DMS153 treated with DMSO at 0.1 percent for 48 hours (cell line): ENCODE data around the gene ATP5PB.

Experiments
- DNase-seq: peaks from one replicate; lab custom pipeline; 2025; ENCODE audit not compliant: unreplicated experiment; lab: John Stamatoyannopoulos, UW

The ATP5PB gene

DNA sequence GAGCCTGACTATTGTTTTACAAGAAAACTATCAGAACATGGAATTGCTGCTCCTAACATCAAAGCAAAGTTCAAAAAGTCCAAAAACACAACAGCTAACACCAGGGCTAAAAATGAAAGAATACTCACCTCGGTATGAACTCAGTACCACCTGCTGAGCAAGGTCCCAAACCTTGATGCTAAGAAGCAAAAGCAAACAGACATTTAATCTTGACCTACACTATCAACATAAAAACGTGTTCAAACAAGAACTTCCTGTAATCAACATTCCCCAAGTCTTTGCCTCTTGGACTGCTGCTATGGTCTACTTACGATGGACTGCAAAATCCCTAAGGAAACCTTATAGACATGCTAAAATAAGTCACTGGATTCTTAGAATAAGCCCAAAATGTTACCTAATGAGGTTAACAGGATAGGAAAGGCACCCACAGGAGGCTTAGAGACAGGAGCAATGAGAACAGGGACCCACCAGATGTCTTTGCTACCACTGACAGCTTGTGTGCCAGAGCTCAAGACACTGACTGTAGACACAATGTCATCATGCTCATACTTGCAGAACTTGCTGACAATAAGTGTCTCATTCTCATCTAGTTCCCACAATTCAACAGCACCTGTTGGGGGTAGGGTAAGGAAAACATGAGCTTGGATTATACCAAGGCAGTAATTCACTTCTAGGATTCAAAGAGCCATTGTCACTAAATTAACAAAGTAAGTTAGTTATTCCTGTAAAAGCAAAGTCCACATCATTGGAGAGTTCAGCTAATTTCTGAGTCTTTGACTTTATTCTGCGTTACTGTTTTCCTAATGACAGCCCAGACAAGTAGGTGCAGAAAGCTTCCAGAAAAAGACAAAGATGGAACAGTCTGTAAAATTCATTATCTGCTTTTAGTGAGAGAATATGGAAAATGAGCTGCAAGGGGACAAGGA lies 2.0 kb upstream of the ATP5PB start:
- no peak for DNase-seq

DNA sequence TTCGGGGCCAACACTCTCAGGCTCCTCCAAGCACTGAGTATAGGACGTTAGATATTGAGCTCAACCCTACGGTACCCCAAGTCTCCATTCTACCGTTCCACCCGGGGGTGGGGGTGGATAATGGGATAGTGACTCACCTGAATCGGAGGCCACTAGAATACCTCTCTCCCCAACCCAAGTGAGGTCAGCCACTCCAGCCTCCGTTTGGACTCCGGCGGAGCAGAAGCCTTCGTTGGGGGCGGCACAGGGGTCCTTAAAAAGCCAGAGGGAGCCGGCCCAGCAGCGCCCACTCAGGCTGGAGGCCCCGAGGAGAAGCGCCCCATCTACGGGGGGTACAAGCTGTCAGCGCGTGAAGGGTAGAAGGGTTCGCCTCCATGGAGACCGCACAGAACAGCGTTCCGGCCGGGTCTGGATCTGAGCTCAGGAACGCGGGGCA lies 764 bp upstream of the ATP5PB start:
- DNase-seq: no peak

DNA sequence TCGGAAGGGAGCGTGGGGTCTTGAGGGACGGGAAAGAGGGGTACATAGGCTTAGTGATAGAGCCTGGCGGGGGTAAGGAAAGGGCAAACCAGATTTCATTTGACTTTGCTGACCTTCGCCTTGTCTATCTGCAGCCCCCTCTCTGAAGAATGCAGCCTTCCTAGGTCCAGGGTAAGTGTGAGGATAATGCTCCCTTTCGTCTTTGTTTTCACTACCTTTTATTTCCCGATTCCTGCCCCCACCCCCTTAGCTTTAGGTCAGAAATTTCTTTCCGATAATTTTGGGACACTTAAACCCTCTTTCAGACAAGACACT lies 396 bp downstream of the ATP5PB start:
- no peak for DNase-seq

DNA sequence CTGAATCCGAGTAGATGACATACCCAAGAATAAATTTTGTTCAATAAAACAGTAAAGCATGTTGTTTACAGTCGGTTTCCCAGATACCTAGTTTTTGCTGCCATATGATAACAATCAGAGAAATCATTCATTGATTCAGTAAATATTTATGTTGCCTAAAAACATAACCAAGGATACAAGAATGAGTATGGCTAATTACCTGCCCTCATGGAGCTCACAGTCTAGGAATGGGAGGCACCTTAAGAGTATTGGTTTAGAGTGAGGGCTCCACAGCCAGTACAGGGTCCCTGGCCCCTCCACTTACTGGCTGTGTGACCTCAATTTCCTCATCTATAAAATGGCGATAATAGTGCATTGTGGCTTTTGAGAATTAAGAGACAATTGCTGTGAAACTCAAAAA lies 921 bp downstream of the ATP5PB start:
- DNase-seq: no peak

DNA sequence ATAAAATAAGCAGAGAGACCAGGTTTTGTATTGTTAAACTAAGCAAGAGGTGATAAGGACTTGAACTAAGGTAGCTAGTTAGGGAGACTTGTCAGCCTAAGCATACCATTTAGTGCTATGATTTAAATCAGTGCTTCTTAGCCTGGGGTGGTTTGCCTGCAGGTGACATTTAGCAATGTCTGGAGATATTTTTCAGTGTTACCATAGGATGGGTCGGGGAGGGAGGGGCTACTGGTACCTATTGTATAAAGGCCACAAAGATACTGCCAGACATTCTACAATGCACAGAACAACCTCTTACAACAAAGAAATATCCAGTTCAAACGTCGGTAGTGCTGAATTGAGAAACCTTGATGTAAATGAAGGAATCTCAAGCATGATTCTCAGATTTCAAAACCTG lies 3.3 kb downstream of the ATP5PB start:
- no peak for DNase-seq

DNA sequence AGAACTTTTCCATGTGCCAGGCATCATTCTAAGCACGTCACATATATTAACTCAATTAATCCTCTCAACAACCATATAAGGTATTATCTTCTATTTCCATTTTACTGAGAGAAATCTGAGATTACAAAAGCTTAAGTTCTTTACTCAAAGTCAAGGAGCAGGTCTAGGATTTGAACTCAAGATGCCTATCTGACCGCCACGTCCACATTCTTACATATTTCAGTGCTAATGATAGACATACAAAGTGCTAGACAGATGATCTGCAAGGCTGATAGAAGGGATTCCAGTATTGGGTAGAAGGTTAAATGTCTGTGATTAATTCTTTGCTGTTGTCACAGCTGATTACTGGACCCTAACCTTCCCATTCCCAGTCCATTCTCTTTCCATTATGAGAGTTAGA lies 4.4 kb downstream of the ATP5PB start:
- DNase-seq: no peak

DNA sequence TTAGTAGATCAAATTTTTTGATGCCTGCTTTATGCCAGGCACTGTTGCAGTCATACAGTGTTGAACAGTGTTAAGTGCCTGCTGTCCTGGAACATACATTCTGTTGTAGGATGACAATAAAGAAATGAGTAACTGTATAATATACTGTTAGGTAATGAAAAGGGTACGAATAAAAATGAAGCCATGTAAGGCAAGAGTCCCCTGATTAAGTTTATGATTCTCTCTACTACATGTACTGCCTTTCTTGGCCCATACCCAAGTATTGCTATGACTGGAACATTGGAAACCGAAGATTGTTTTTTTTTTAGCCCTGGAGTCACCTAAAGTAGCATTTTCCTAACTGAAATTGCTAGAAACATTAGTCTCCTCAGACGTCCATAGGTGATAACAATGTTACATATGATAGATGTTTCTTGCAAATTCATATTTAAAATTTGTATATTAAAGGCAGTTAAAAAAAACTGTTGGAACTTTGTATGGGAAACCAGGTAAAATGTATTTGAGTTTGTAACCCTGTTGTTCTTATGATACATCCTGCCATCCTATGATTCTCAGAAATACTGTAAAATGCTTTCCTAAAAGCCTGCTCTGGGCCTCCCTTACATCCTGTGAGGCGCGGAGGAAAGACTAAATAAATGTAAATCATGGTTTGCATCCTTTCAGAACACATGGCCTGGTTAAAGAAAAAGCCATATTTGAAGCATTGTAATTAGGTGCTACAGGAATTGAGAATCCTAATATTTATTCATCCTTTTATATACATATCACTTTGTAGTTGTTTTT lies 5.8 kb downstream of the ATP5PB start:
- no peak for DNase-seq

DNA sequence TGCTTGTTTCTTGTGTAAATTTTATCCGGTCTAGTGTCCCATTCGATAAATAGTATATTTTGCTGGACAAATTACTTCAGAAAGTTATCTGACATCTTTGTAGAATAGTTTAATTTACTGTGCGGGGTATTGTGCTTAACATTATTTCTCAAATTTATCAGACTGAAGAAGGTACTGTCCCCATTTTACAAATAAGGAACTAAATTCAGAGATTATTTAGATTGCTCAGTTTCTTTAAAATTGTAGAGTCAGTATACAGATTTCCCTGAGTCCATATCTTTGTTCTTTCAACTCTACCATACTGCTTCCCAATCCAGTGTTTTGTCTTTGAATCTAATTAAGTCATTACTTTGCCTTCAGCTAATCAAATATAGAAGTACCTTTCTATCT lies 6.4 kb downstream of the ATP5PB start:
- DNase-seq: no peak

DNA sequence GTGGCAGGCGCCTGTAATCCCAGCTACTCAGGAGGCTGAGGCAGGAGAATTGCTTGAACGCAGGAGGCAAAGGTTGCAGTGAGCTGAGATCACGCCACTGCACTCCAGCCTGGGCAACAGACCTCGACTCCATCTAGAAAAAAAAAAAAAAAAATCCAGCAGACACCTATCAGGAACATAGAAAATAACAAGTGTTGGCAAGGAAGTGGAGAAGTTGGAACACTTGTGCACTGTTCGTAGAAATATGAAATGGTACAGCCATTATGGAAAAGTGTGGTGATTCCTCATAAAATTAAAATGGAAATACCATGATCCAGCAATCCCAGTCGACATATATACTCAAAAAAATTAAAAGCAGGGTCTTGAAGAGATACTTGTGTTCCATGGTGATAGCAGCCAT lies 12.5 kb downstream of the ATP5PB start:
- DNase-seq: no peak

DNA sequence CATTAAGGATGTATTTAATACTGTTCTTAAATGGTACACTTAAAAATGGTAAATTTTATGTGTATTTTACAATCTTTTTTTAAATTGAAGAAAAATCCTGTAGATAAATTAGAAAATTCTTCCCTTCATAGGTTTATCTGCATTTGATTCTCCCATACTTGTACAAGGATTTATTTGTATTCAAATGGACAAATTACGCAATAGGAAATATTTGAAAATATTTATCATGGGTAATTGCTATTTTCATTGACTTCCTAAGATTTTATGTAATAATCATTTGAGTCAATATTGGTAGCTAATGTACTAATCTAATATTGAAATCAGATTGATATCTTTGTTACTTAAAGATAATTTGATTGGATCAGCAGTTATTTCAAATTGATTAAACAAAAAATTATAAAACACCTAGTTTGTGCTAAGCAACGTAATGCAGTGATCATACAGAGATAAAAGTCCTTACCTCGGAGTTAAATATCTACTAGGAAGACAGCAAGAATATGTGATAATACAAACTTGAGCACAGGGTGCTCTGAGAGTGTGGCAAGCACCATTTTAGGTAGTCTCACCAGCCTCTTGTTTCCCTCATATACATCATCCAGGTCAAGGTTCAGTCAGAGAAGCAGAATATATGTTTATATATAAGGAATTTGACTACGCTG lies 13.2 kb downstream of the ATP5PB start:
- no peak for DNase-seq

DNA sequence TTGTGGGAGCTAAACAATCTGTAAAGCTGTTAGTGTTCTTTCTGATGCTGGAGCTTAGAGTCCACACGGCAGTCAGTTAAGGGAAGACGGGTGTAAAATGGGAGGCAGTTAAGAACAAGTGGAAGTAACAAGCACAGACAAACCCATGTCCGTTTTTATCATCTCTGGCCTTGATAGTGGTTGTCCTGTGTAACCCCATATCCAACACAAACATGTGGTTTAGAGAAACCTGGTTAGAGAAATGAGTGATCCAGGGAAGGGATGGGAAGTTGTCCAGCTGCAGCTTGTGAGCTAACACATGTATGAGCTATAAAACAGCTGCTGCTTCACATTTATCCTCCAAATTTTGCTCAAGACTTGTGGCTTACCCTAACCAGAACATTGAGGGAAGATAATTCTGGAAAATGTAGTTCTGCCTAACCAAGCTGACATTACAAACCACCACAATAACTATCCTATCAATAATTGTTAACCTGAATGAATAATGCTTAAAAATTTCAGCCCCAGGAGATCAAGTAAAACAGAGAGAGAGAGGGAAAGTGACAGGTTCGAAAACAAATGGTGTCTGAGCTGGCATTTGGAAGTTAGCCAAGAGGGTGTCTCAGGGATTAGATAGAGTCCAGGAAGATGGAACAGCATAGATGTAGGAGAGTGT lies 13.9 kb downstream of the ATP5PB start:
- DNase-seq: no peak

DNA sequence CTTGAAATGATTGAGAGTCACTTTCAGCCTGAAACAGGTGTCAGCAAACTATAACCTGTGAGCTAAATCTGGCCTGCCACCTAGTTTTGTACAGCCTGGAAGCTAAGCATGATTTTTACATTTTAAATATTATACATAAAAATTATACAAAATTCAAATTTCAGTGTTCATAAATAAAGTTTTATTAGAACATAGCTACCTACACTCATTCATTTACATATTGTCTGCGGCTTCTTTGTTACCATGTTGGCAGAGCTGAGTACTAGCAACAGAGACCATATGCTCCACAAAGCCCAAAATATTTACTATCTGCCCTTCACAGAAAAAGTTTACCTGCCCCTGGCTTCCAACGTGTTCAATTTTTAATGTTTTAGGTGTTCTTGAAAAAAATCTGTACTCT lies 16.5 kb downstream of the ATP5PB start:
- no peak for DNase-seq

DNA sequence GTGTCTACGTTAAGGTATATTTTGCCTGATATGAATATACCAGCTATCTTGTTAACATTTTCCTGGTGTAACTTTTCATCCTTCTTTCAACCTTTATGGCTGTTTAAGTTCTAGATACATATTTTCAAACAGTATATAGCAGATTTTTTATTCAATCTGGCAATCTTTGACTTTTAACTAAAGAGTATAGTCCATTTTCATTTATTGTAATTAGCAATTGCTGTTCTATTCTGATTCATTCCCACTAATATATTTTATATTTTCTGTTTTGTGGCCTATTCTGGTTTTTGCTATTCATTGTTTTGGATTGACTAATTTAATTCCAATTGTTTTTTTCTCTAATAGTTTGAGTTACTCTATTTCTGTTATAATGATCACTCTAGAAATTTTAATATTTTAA lies 17.2 kb downstream of the ATP5PB start:
- no peak for DNase-seq

DNA sequence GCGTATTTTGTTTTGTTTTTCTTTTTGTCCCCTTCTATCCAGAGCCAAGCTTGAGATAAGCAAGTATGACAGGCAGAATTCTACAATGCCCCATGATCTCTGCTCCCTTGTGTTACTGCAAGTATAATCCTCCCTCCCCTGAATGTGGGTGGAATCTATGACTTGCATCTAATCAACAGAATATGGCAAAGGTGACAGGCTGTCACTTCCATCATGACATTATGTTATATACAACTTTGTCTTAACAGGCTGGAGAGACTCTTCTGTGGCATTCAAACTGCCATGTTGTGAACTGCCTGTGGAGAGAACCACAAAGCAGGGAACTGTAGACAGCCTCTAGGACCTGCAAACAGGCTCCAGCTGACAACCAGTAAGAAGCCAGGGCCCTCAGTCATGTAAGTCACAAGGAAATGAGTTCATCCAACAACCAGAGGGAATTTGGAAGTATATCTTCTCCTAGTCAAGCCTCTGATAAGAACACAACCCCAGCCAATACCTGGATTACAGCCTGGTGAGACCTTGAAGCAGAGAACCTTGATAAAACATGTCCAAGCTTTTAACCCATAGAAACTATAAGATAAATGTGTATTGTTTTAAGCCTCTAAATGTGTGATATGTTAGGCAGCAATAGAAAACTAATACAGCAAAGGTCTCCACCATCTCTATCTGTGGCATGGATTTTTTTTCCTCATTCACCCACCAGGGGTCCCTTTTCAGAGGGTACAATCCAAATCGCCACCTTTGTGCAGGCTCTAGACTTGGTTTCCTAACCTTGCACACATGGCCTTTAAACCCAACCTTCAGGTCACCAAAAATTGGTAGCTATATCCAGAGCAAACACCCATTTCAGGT lies 18.8 kb downstream of the ATP5PB start:
- DNase-seq: no peak

DNA sequence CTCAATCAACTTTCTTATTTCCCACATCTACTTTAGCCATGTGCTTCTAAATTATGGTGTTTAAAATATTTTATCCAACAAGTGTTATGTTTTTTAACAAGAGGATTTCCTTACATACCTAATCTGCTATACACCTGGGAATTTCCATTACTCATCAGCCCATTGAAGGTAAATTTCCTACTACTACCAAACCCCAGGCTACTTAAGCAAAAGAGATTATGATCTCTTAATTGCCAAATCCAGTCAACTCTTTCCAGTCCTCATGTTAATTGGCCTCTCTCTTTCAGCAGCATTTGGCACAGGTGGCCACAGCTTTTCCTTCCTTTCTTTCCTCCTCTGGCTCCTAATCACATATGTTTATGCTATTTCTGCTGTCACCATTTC lies 19.4 kb downstream of the ATP5PB start:
- DNase-seq: no peak

DNA sequence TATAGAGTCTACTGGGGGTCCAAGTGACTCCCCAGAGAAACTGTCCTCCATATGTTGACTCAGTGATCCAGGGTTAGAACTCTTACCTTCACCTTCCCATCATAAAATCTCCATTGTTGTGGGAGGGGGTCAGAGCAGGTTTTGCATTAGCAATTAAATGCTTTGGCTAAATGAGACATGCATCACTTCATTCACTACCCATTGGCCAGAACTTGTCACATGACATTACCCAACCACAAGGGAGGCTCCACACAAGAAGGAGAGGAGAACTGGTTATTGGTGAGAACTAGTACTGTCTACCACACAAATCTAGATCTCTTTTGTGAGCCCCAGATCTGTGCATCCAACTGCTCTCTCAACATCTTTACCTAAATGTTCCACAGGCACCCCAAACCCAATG lies 20.3 kb downstream of the ATP5PB start:
- DNase-seq: no peak

DNA sequence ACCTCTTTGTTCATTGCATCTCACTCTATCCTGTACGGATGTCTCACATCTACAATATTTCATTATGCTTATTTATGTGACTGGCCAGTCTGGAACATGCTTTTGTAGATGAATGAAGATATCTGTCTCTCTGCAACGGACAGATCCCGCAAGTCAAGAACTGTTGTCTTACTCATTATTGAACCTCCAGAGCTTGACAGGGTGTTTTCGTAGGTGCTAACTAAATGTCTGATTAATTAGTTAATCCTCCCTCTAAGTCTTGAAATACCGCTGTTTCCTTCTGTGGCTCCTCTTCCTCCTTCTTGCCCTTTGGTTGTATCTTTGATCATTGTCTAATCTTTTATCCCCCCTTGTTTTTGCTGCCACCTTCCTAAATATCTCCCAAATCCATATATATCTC lies 21.3 kb downstream of the ATP5PB start:
- no peak for DNase-seq

DNA sequence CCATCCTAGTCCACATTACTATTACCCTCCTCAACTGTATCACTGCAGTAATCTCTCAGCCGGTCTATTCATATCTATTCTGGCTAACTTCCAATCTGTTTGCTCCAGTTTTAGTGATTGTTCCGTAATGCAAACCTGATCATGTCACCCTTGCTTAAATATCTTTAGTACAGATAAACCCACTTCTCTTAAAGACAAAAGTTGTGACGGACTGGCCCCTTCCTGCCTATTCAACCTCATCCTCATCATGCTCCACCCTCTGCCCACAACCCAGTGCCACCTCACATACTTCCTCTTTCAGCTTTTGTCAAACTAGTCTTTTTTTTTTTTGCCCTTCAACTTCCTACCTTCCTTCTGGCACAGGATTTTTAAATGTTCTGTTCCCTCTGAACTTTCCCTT lies 21.7 kb downstream of the ATP5PB start:
- no peak for DNase-seq

DNA sequence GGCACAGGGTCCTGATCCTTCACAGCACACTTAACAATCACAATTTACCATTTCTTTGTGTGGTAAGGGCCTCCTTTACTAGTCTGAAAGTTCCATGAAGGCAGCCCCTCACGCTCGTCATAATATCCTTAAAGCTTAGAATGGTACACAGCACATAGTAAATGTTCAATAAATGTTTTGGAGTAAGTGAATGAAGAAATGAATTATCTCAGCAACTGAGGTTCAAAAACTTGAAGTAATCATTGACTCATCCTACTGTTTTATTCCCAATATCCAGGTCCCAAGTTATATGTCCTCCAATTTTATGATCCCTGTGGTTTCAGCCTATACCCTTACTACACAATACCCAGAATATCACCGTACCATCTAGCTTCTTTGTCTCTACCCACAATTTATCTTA lies 22.3 kb downstream of the ATP5PB start:
- DNase-seq: no peak

DNA sequence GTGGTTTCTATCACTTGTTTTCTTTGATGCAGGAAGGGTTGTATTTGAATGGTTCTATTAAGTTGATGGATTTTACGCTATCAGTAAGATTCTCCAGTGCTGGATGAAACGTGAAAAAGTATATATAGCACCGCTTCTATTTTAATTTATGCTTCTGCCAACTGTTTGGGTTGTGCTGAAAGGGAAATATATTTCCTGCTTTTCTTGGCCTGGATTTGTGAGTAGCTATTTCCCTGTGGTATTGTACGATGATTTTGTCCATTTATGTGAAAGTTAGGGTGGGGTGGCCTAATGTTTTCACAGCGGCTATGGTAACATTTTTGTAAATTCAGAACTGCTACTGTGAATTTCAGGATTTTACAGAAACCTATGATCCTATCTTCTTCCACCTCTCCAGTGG lies 24.8 kb downstream of the ATP5PB start:
- DNase-seq: no peak

DNA sequence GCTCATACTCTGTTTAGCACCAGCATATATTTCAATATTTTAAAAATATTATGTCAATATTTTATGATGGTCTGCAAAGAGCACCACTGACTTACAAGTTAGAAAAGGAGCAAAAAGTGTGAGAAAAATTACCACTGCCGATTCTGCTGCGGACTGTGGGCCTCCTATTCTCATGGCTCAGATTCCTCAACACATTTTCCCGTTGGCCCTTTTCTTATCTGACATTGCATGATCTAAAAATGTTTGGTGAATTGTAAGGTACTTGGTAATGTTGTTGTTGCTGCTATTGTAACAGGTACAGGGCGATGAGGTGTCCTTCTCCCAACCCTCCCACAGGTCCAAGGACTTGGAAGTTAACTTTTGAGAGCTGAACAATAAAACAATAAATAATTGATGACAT lies 25.3 kb downstream of the ATP5PB start:
- DNase-seq: no peak
